GM12878 (cell line): Measurements from ENCODE around the gene NLGN1. TPM values are rescaled to one million over a fixed set of nuclear protein-coding genes. Genes with fewer than 3 reads are reported as not detected.

Source experiments
- ATAC-seq: fragments of 200-7000 bp; cut with Tn5 transposase; 3 replicates; pipeline ENCODE4 v1.9.1; 2020; ENCODE audit warnings: mild to moderate bottlenecking, moderate library complexity
- BruUV-seq: library from RNA; stranded (reverse); fragments of 400-500 nt; replicated peaks from 2 replicates; lab custom pipeline; 2021; lab: Mats Ljungman, UMichigan
- CTCF ChIA-PET: fragments of 300-600 bp; sonication (Branson Sonifier 250); formaldehyde crosslinking; extraction: SDS; loops from one replicate; lab custom pipeline; 2021; ENCODE audit warnings: inconsistent platforms; lab: Yijun Ruan, JAX
- POLR2A ChIA-PET: fragments of 350-600 bp; formaldehyde crosslinking; extraction: SDS; loops from one replicate; lab custom pipeline; 2021; ENCODE audit warnings: inconsistent platforms; lab: Charles Lee
- RAD21 ChIA-PET: fragments of 300-600 bp; sonication (Branson Sonifier 250); formaldehyde crosslinking; loops from one replicate; lab custom pipeline; 2023; ENCODE audit warnings: antibody characterized with exemption; ENCODE audit not compliant: unreplicated experiment; lab: Charles Lee
- SMC1A ChIA-PET: fragments of 300-600 bp; sonication (Branson Sonifier 250); formaldehyde crosslinking; loops from one replicate; lab custom pipeline; 2023; ENCODE audit not compliant: unreplicated experiment, uncharacterized antibody; lab: Charles Lee
- DNase-seq: peaks from one replicate; pipeline ENCODE4 v3.0.0-alpha.2; 2011; ENCODE audit warnings: low read depth, low spot score
- FAIRE-seq: peaks from 3 replicates; lab custom pipeline; 2011; peaks lifted over from hg19 to GRCh38; lab: Jason Lieb, UNC
- H2AFZ ChIP-seq: 2 replicates; pipeline ENCODE4 v1.6.0; 2011; ENCODE audit warnings: low read depth, low read length, control low read depth; ENCODE audit not compliant: control insufficient read depth
- H3K27ac ChIP-seq: 2 replicates; pipeline ENCODE4 v1.5.1; 2011; ENCODE audit warnings: control low read depth; ENCODE audit not compliant: control insufficient read depth, insufficient read depth
- H3K27me3 ChIP-seq, 2 experiments: replicated peaks in 1 of 2; 2 replicates each; pipeline versions ENCODE4 v1.6.0 to v1.6.1; 2011; ENCODE audit warnings: low read length in 1 of 2; ENCODE audit not compliant: control insufficient read depth in 2 of 2, insufficient read depth in 2 of 2
- H3K36me3 ChIP-seq, 2 experiments: 2 replicates each; pipeline ENCODE4 v1.5.1; 2011; ENCODE audit warnings: low read length in 1 of 2; ENCODE audit not compliant: control insufficient read depth in 2 of 2, insufficient read depth in 2 of 2
- H3K4me1 ChIP-seq: 2 replicates; pipeline ENCODE4 v1.6.1; 2011; ENCODE audit warnings: mild to moderate bottlenecking, low read length, moderate library complexity, mixed read lengths; ENCODE audit not compliant: control insufficient read depth, insufficient read depth
- H3K4me2 ChIP-seq: 2 replicates; pipeline ENCODE4 v1.6.0; 2011; ENCODE audit warnings: control low read depth; ENCODE audit not compliant: control insufficient read depth, insufficient read depth
- H3K4me3 ChIP-seq: fragments of 200-600 bp; sonication (generic); 2 replicates; pipeline ENCODE4 v1.5.1; 2016
- H3K79me2 ChIP-seq: 2 replicates; pipeline ENCODE4 v1.6.0; 2011; ENCODE audit warnings: low read length; ENCODE audit not compliant: control insufficient read depth, insufficient read depth
- H3K9ac ChIP-seq: 2 replicates; pipeline ENCODE4 v1.8.0; 2011; ENCODE audit warnings: low read length, control low read depth, mixed read lengths; ENCODE audit not compliant: control insufficient read depth, insufficient read depth
- H3K9me3 ChIP-seq: replicated peaks from 3 replicates; pipeline ENCODE4 v1.5.1; 2011; ENCODE audit warnings: mild to moderate bottlenecking, low read length; ENCODE audit not compliant: control insufficient read depth, insufficient read depth
- H4K20me1 ChIP-seq: 2 replicates; pipeline ENCODE4 v1.6.0; 2011; ENCODE audit not compliant: control insufficient read depth, insufficient read depth
- BACH1 ChIP-seq: fragments of 450-650 bp; IDR thresholded peaks from 2 replicates; pipeline ENCODE4 v1.6.1; 2017; ENCODE audit warnings: mild to moderate bottlenecking, borderline replicate concordance
- BMI1 ChIP-seq: fragments of 450-650 bp; IDR thresholded peaks from 2 replicates; pipeline ENCODE4 v1.6.1; 2016; ENCODE audit warnings: mild to moderate bottlenecking, moderate library complexity, borderline replicate concordance
- E4F1 ChIP-seq: fragments of 450-650 bp; IDR thresholded peaks from 2 replicates; pipeline ENCODE4 v1.6.1; 2018; ENCODE audit warnings: borderline replicate concordance, mild to moderate bottlenecking; ENCODE audit not compliant: partially characterized antibody
- ETV6 ChIP-seq, 2 experiments: fragments of 450-650 bp in 1 of 2; IDR thresholded peaks in 1 of 2; conservative IDR thresholded peaks in 1 of 2; 2 replicates each; pipeline ENCODE4 v1.6.1; 2014; ENCODE audit warnings: antibody characterized with exemption in 1 of 2, borderline replicate concordance in 1 of 2, low read depth in 1 of 2, mild to moderate bottlenecking in 1 of 2, moderate library complexity in 1 of 2
- FOXK2 ChIP-seq: fragments of 450-650 bp; IDR thresholded peaks from 2 replicates; pipeline ENCODE4 v1.6.1; 2017; ENCODE audit warnings: mild to moderate bottlenecking, moderate library complexity
- KLF5 ChIP-seq: fragments of 450-650 bp; IDR thresholded peaks from 2 replicates; pipeline ENCODE4 v1.6.1; 2014; ENCODE audit warnings: mild to moderate bottlenecking; ENCODE audit not compliant: partially characterized antibody
- MYB ChIP-seq: fragments of 150-350 bp; IDR thresholded peaks from 2 replicates; pipeline ENCODE4 v1.6.1; 2014; ENCODE audit warnings: mild to moderate bottlenecking, low read depth, low read length, borderline replicate concordance
- NBN ChIP-seq: fragments of 450-650 bp; IDR thresholded peaks from 2 replicates; pipeline ENCODE4 v1.6.1; 2016
- RFX5 ChIP-seq: IDR thresholded peaks from 2 replicates; pipeline ENCODE4 v1.6.1; 2011; ENCODE audit warnings: low read depth, low read length, improper control_type of control experiment
- STAT1 ChIP-seq: fragments of 450-650 bp; conservative IDR thresholded peaks from 2 replicates; pipeline ENCODE4 v1.6.1; 2014; ENCODE audit warnings: antibody characterized with exemption, mild to moderate bottlenecking
- TBL1XR1 ChIP-seq: IDR thresholded peaks from 2 replicates; pipeline ENCODE4 v1.6.1; 2012; ENCODE audit warnings: low read depth, low read length, improper control_type of control experiment
- YBX1 ChIP-seq: fragments of 450-650 bp; IDR thresholded peaks from 2 replicates; pipeline ENCODE4 v1.6.1; 2016; ENCODE audit warnings: antibody characterized with exemption
- ZNF24 ChIP-seq: fragments of 450-650 bp; IDR thresholded peaks from 2 replicates; pipeline ENCODE4 v1.6.1; 2017; ENCODE audit warnings: antibody characterized with exemption, mild to moderate bottlenecking
- WGBS: methylation state at CpG from one replicate; pipeline ENCODE4 v1.1.6; 2016; ENCODE audit warnings: low lambda C conversion rate; ENCODE audit not compliant: insufficient replicate concordance, insufficient coverage; ENCODE audit errors: missing lambda C conversion rate; 5-methylcytosine and 5-hydroxymethylcytosine counted together
- in situ Hi-C: fragments of 300-500 bp; cut with MboI; formaldehyde crosslinking; loops from 9 replicates; pipeline ENCODE4 v1.14.3; 2018; ENCODE audit warnings: mixed read lengths
- intact Hi-C: fragments of 100-400 bp; cut with micrococcal nuclease; formaldehyde crosslinking; loops from one replicate; pipeline ENCODE4 v1.14.2; 2022; ENCODE audit not compliant: unreplicated experiment
- polyA plus RNA-seq, 11 experiments: library from polyadenylated mRNA; depleted of rRNA in 4 of 11; unstranded in 6 of 11; stranded (reverse) in 5 of 11; fragments of >200 nt; fragmentation: Nextera tagmentation in 4 of 11; fragmentation: Illumina TruSeq in 1 of 11; extraction: Ambion mirVana in 4 of 11; extraction: Trizol in 1 of 11; gene quantifications; 1 replicate in 1 of 11; 2 replicates in 10 of 11; pipeline versions ENCODE4 v1.2.1 to v1.2.3, GENCODE V29; 2011 to 2016; ENCODE audit warnings: inconsistent platforms in 2 of 11, missing spikeins in 2 of 11, low read depth in 1 of 11
- total RNA-seq, 4 experiments: library from RNA; depleted of rRNA in 3 of 4; stranded (reverse); fragments of >200 nt in 3 of 4; fragmentation: Illumina TruSeq in 1 of 4; extraction: Trizol in 1 of 4; gene quantifications; 2 replicates each; pipeline versions ENCODE4 v1.2.1 to v1.2.3, GENCODE V29; 2013 to 2021
- TF ChIP-seq, protein P1 (sequence below): fragments of 450-650 bp; IDR thresholded peaks from 2 replicates; pipeline ENCODE4 v1.6.1; 2017; ENCODE audit warnings: antibody characterized with exemption, mild to moderate bottlenecking, moderate library complexity

Gene NLGN1
- total and polyA plus RNA-seq, 10 of the 15 experiments (the other 5 are each of a cell fraction or from before 2014, with no cell fraction given), result not detected

- H3K36me3 ChIP-seq, result no peaks in the 10 kb centered on the region
- no peak overlapping the region for H2AFZ ChIP-seq
- no peak overlapping the region for H3K4me3 ChIP-seq
- WGBS, result 16% methylated on average over 2 of the region's 2 CpGs
- intact Hi-C loops, result no loop called here
- H3K27ac ChIP-seq, result no peak overlapping the region
- ChIA-PET SMC1A (no interaction called here), RAD21 (no interaction called here), CTCF (no interaction called here), POLR2A (no interaction called here)
- H3K4me2 ChIP-seq, result no peak overlapping the region
- H3K9me3 ChIP-seq, result no peaks in the 10 kb centered on the region
- DNase-seq, result no peak
- H3K79me2 ChIP-seq, result no peaks in the 10 kb centered on the region
- no peak for ATAC-seq
- no TSS peak for BruUV-seq
- H4K20me1 ChIP-seq, result no peaks in the 10 kb centered on the region
- FAIRE-seq, result no peak
- in situ Hi-C loops, result no loop called here
- TF ChIP-seq RFX5 (no peak), BMI1 (no peak), YBX1 (no peak), NBN (no peak), TBL1XR1 (no peak), ZNF24 (no peak), ETV6 (conservative IDR thresholded peaks at IDR 0.05 in 1 of 2, IDR thresholded peaks at IDR 0.05 in 1 of 2; ENCODE audit: borderline replicate concordance in 1 of 2, low read depth in 1 of 2) (no peak), E4F1 (no peak), BACH1 (no peak), FOXK2 (no peak), MYB (no peak), KLF5 (no peak), STAT1 (no peak)
- TF ChIP-seq, protein P1, sequence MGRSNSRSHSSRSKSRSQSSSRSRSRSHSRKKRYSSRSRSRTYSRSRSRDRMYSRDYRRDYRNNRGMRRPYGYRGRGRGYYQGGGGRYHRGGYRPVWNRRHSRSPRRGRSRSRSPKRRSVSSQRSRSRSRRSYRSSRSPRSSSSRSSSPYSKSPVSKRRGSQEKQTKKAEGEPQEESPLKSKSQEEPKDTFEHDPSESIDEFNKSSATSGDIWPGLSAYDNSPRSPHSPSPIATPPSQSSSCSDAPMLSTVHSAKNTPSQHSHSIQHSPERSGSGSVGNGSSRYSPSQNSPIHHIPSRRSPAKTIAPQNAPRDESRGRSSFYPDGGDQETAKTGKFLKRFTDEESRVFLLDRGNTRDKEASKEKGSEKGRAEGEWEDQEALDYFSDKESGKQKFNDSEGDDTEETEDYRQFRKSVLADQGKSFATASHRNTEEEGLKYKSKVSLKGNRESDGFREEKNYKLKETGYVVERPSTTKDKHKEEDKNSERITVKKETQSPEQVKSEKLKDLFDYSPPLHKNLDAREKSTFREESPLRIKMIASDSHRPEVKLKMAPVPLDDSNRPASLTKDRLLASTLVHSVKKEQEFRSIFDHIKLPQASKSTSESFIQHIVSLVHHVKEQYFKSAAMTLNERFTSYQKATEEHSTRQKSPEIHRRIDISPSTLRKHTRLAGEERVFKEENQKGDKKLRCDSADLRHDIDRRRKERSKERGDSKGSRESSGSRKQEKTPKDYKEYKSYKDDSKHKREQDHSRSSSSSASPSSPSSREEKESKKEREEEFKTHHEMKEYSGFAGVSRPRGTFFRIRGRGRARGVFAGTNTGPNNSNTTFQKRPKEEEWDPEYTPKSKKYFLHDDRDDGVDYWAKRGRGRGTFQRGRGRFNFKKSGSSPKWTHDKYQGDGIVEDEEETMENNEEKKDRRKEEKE, result no peak
- H3K9ac ChIP-seq, result no peak overlapping the region
- H3K27me3 ChIP-seq, result no peaks in the 10 kb centered on the region
- no peaks in the 10 kb centered on the region for H3K4me1 ChIP-seq
These were observed 724.9 kb downstream of the NLGN1 start for GRCh38 chr3:174122411-174122810.
